ENCODE results near the gene CAMK2G. TPM values are rescaled to one million over a fixed set of nuclear protein-coding genes. Genes with fewer than 3 reads are reported as not detected.

The CAMK2G gene
- polyA plus RNA-seq, 1 of the 3 experiments (the other 2 are of a cell fraction) = 41.4 TPM

DNA sequence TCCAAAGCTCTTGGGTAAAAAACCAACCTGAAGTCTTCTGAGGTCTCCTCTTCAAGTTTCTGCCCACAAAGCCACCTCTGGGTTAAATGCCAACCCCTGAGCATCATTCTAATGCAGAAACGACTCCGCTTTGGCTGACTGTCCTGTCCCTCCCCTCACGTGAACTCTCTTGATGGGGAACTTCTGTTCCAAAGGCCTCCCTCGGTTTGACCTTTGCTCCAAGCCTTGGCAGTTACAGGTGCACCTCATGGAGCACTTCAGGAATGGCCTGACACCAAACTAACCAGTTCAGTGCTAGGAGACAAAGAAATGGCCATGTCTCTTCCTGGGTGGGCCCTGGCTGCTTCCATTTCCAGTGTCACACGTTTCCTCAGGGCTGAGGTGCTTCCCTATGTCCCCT lies 20.0 kb downstream of the CAMK2G start (continued):
- no peak for TF ChIP-seq RAD21 (IDR thresholded peaks at IDR 0.05; ENCODE audit: low read length)

DNA sequence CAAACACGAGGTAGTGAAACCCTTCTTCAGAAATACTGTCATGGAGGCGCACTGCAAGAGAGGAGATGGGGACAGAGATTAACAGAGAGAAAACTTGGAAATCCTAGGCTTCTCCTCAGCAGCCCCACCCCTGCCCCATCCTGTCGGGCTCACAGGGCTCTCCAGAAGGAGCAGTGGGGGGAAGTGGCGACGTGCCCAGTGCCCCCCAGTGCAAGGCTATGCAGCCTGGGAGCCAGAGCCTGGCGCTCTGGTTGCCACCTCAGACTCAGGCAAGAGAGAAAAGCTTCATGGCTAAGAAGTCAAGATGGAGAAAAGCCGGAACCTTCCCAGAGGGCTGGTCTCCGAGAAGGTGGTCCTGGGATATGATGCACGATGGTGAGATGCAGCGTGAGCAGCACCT lies 21.2 kb downstream of the CAMK2G start:
- Histone ChIP-seq H3F3A (replicated peaks; ENCODE audit: insufficient read depth) (peaks cover 10% of the 10 kb centered on the region), H3K4me2 (no peak overlapping the region), H3K9ac (no peak overlapping the region), H3K79me2 (ENCODE audit: insufficient read depth) (peaks cover 10% of the 10 kb centered on the region; the same call in 1 of the 2 replicates), H4K20me1 (ENCODE audit: insufficient read depth) (peaks cover 14% of the 10 kb centered on the region; the same call in 1 of the 2 replicates), H3K36me3 (replicated peaks in 1 of 2; ENCODE audit: control insufficient read depth in 1 of 2, insufficient read depth in 2 of 2, low read length in 1 of 2) (peaks cover 7 to 53% of the 10 kb centered on the region in 2 experiments), H3K27me3 (ENCODE audit: insufficient read depth) (no peaks in the 10 kb centered on the region), H3K9me2 (no peaks in the 10 kb centered on the region), H3K27ac (ENCODE audit: low read depth in 2 of 2, low read length in 1 of 2) (no peak overlapping the region), H3K4me1 (ENCODE audit: control insufficient read depth in 1 of 2, insufficient read depth in 2 of 2, low read depth in 1 of 2, low read length in 1 of 2) (peaks cover 0 to 13% of the 10 kb centered on the region in 2 experiments; a peak in 1 of 4 replicates), H2AFZ (ENCODE audit: low read depth) (no peak overlapping the region), H3K4me3 (ENCODE audit: low read depth in 2 of 2, low read length in 1 of 2) (no peak overlapping the region), H3K9me3 (no peaks in the 10 kb centered on the region)
- ChIA-PET CTCF (interaction anchor here (0.6 to 28.7 kb wide), 3 partner anchors 20 to 303 kb away, joined by 4 to 753 read pairs (median 11); partner anchors contain the start of gene CAMK2G), POLR2A (interaction anchor here (2.2 kb wide), 1 partner anchor 26 kb away, joined by 7 read pairs; no protein-coding TSS in a partner anchor)
- 96% methylated on average over 9 of the region's 10 CpGs for WGBS (ENCODE audit: low lambda C conversion rate)
- no peak for DNase-seq
- TF ChIP-seq TCF12 (IDR thresholded peaks at IDR 0.05) (no peak), MXI1 (IDR thresholded peaks at IDR 0.05; ENCODE audit: low read depth, low read length) (no peak), NFIC (IDR thresholded peaks at IDR 0.05; ENCODE audit: borderline replicate concordance) (no peak), GABPA (IDR thresholded peaks at IDR 0.05; ENCODE audit: low read depth) (no peak), POLR2AphosphoS5 (IDR thresholded peaks at IDR 0.05; ENCODE audit: low read depth, low read length) (no peak), RCOR1 (IDR thresholded peaks at IDR 0.05; ENCODE audit: low read length) (no peak)
- TF ChIP-seq, protein P1, sequence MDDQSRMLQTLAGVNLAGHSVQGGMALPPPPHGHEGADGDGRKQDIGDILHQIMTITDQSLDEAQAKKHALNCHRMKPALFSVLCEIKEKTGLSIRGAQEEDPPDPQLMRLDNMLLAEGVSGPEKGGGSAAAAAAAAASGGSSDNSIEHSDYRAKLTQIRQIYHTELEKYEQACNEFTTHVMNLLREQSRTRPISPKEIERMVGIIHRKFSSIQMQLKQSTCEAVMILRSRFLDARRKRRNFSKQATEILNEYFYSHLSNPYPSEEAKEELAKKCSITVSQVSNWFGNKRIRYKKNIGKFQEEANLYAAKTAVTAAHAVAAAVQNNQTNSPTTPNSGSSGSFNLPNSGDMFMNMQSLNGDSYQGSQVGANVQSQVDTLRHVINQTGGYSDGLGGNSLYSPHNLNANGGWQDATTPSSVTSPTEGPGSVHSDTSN (IDR thresholded peaks at IDR 0.05) = no peak
- TF ChIP-seq, protein P2, sequence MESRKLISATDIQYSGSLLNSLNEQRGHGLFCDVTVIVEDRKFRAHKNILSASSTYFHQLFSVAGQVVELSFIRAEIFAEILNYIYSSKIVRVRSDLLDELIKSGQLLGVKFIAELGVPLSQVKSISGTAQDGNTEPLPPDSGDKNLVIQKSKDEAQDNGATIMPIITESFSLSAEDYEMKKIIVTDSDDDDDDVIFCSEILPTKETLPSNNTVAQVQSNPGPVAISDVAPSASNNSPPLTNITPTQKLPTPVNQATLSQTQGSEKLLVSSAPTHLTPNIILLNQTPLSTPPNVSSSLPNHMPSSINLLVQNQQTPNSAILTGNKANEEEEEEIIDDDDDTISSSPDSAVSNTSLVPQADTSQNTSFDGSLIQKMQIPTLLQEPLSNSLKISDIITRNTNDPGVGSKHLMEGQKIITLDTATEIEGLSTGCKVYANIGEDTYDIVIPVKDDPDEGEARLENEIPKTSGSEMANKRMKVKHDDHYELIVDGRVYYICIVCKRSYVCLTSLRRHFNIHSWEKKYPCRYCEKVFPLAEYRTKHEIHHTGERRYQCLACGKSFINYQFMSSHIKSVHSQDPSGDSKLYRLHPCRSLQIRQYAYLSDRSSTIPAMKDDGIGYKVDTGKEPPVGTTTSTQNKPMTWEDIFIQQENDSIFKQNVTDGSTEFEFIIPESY (IDR thresholded peaks at IDR 0.05; ENCODE audit: borderline replicate concordance, low read depth) = no peak
- TF ChIP-seq, protein P3, sequence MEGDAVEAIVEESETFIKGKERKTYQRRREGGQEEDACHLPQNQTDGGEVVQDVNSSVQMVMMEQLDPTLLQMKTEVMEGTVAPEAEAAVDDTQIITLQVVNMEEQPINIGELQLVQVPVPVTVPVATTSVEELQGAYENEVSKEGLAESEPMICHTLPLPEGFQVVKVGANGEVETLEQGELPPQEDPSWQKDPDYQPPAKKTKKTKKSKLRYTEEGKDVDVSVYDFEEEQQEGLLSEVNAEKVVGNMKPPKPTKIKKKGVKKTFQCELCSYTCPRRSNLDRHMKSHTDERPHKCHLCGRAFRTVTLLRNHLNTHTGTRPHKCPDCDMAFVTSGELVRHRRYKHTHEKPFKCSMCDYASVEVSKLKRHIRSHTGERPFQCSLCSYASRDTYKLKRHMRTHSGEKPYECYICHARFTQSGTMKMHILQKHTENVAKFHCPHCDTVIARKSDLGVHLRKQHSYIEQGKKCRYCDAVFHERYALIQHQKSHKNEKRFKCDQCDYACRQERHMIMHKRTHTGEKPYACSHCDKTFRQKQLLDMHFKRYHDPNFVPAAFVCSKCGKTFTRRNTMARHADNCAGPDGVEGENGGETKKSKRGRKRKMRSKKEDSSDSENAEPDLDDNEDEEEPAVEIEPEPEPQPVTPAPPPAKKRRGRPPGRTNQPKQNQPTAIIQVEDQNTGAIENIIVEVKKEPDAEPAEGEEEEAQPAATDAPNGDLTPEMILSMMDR (IDR thresholded peaks at IDR 0.05) = no peak
